BE2C (cell line): ENCODE measurements around the gene AGAP1.

Experiments used
- DNase-seq: peaks from one replicate; pipeline ENCODE4 v3.0.0-alpha.2; 2020
- H3K27me3 ChIP-seq: fragments of 250-450 bp; sonication (Bioruptor Pico); 2 replicates; pipeline ENCODE4 v1.5.1; 2020; ENCODE audit warnings: mild to moderate bottlenecking
- H3K36me3 ChIP-seq: fragments of 250-450 bp; sonication (Bioruptor Pico); 2 replicates; pipeline ENCODE4 v1.5.1; 2020; ENCODE audit warnings: mild to moderate bottlenecking
- H3K4me1 ChIP-seq: fragments of 250-450 bp; sonication (Bioruptor Pico); 2 replicates; pipeline ENCODE4 v1.5.1; 2020
- H3K4me3 ChIP-seq: 2 replicates; pipeline ENCODE4 v1.5.1; 2011; ENCODE audit warnings: low read depth, low read length
- H3K9me3 ChIP-seq: fragments of 250-450 bp; sonication (Bioruptor Pico); 2 replicates; pipeline ENCODE4 v1.5.1; 2020
- CTCF ChIP-seq: IDR thresholded peaks from 2 replicates; pipeline ENCODE4 v1.5.1; 2012; ENCODE audit warnings: mild to moderate bottlenecking, low read depth, low read length

The AGAP1 gene

GRCh38 chr2:235752846-235753245 lies 259.0 kb downstream of the AGAP1 start:
- DNase-seq: no peak
- H3K4me1 ChIP-seq: no peaks in the 10 kb centered on the region
- no peak for TF ChIP-seq CTCF
- no peaks in the 10 kb centered on the region for H3K9me3 ChIP-seq
- no peak overlapping the region for H3K4me3 ChIP-seq
- no peaks in the 10 kb centered on the region for H3K36me3 ChIP-seq
- H3K27me3 ChIP-seq: no peaks in the 10 kb centered on the region

- no peak for DNase-seq
- no peak for TF ChIP-seq CTCF
These were observed 260.7 kb downstream of the AGAP1 start for GRCh38 chr2:235754357-235755207.

GRCh38 chr2:235756491-235756890 lies 262.6 kb downstream of the AGAP1 start:
- DNase-seq: no peak
- no peaks in the 10 kb centered on the region for H3K4me1 ChIP-seq
- H3K36me3 ChIP-seq: no peaks in the 10 kb centered on the region
- H3K27me3 ChIP-seq: no peaks in the 10 kb centered on the region
- no peak overlapping the region for H3K4me3 ChIP-seq
- H3K9me3 ChIP-seq: no peaks in the 10 kb centered on the region
- no peak for TF ChIP-seq CTCF

More at GRCh38 chr2:235754357-235755207, 260.7 kb downstream of the AGAP1 start:
- Histone ChIP-seq H3K36me3 (no peaks in the 10 kb centered on the region), H3K9me3 (no peaks in the 10 kb centered on the region), H3K27me3 (no peaks in the 10 kb centered on the region), H3K4me3 (no peak overlapping the region), H3K4me1 (no peaks in the 10 kb centered on the region)

GRCh38 chr2:235757212-235757611 lies 263.4 kb downstream of the AGAP1 start:
- no peaks in the 10 kb centered on the region for H3K9me3 ChIP-seq
- H3K36me3 ChIP-seq: no peaks in the 10 kb centered on the region
- H3K4me3 ChIP-seq: no peak overlapping the region
- no peaks in the 10 kb centered on the region for H3K4me1 ChIP-seq
- TF ChIP-seq CTCF: no peak
- DNase-seq: no peak
- no peaks in the 10 kb centered on the region for H3K27me3 ChIP-seq

- Histone ChIP-seq H3K27me3 (no peaks in the 10 kb centered on the region), H3K9me3 (no peaks in the 10 kb centered on the region), H3K4me1 (no peaks in the 10 kb centered on the region), H3K4me3 (no peak overlapping the region), H3K36me3 (no peaks in the 10 kb centered on the region; the same call in 1 of the 2 replicates)
- no peak for TF ChIP-seq CTCF
- no peak for DNase-seq
These were observed 263.8 kb downstream of the AGAP1 start for GRCh38 chr2:235757640-235758039.
